Urinary bladder (tissue), 4 donors: ENCODE results near the gene LGMN. TPM values are rescaled to one million over a fixed set of nuclear protein-coding genes. Genes with fewer than 3 reads are reported as not detected.

ENCODE experiments used
- DNase-seq: peaks from one replicate; pipeline ENCODE4 v3.0.0-alpha.2; 2015; ENCODE audit errors: extremely low spot score
- H3K27ac ChIP-seq: one replicate; pipeline ENCODE4 v1.5.1; 2013; ENCODE audit warnings: low read depth, mild to moderate bottlenecking, moderate library complexity
- H3K36me3 ChIP-seq: one replicate; pipeline ENCODE4 v1.6.1; 2013; ENCODE audit warnings: mild to moderate bottlenecking, moderate library complexity; ENCODE audit not compliant: insufficient read depth
- H3K4me1 ChIP-seq: one replicate; pipeline ENCODE4 v1.6.1; 2013; ENCODE audit warnings: mild to moderate bottlenecking, moderate library complexity; ENCODE audit not compliant: insufficient read depth
- H3K4me3 ChIP-seq: one replicate; pipeline ENCODE4 v1.5.1; 2013; ENCODE audit warnings: low read depth, low read length
- WGBS: extraction: QIAGEN DNeasy Blood & Tissue Kit; methylation state at CpG from one replicate; pipeline ENCODE4 v1.1.7; 2013; 5-methylcytosine and 5-hydroxymethylcytosine counted together
- polyA plus RNA-seq: library from polyadenylated mRNA; stranded (reverse); fragments of 200-250 nt; gene quantifications from one replicate; pipeline ENCODE4 v1.2.3, GENCODE V29; 2013
- total RNA-seq: library from RNA; depleted of rRNA; stranded (reverse); fragments of >200 nt; gene quantifications from one replicate; pipeline ENCODE4 v1.2.3, GENCODE V29; 2014
- donor health status: healthy with polysubstance abuse.
- donor health status: healthy.

LGMN gene
- total and polyA plus RNA-seq, 2 donors = 76.5 to 131 TPM

DNA sequence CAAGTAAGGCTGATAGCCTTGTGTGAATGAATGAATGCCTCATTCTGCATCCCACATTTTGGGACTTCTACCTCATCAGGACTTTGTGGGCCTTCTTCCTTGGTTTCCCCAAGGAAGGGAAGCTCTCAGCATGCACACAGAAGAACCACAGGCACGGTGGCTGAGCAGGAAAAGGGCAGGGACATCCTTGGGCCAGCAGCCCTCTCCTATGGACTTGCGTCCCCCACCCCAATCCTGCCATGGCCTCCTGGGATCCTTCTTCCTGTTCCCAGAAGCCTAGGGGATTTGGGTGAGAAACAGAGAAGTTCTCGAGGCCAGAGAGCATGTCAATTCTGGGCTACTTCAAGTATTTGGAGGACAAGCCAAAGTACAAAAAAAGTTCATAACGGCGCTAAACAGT, 69.7 kb downstream of the LGMN start:
- no peak overlapping the region for H3K4me3 ChIP-seq
- H3K27ac ChIP-seq = no peak overlapping the region
- no peaks in the 10 kb centered on the region for H3K36me3 ChIP-seq
- WGBS = 94% methylated on average over 5 of the region's 5 CpGs
- no peaks in the 10 kb centered on the region for H3K4me1 ChIP-seq
- DNase-seq = no peak

DNA sequence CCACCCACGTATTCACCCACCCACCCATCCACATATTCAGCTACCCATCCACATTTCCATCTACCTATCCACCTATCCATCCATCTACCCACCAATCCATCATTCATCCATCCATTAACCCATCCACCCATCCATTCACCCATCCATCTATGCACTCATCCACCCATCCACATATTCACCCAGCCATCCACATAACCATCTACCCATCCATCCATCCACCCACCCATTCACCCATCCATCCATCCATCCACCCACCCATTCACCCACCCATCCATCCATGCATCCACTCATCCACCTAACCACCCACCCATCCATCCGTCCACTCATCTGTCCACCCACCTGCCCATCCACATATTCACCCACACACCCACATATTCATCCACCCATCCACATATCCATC, 70.5 kb downstream of the LGMN start:
- Histone ChIP-seq H3K4me1 (no peaks in the 10 kb centered on the region), H3K4me3 (no peak overlapping the region), H3K27ac (no peak overlapping the region), H3K36me3 (no peaks in the 10 kb centered on the region)
- WGBS = 95% methylated on average over 2 of the region's 2 CpGs
- DNase-seq = no peak

DNA sequence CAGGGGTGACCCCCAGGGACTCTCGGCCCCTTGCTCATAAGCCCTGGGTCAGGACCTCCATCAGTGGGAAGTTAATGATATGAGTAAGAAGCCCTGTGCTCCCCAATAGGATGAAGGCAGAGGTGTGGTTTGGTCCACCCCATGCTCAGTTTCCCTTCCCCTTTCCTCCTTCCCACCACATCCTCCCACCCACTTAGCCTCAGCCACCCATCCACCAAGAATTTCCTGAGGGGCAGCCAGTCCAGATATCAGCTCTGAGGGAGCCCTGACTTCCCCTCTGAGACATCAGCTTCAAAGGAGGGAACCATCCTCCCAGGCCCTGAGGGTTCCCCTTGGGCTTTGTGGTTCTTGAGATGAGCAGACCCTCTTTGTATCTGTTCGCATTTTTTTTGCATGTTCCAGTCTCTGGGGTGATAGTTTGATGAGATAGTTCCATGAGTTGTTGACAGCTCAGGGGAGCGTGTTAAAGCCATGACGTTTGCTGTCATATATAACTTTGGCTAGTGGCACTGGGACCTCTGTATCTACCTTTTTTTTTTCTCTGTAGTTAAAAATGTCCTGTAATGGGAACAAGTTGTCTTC, 71.2 kb downstream of the LGMN start:
- Histone ChIP-seq H3K4me3 (no peak overlapping the region), H3K27ac (no peak overlapping the region), H3K36me3 (no peaks in the 10 kb centered on the region), H3K4me1 (no peaks in the 10 kb centered on the region)
- no peak for DNase-seq
- WGBS = 87% methylated on average over 4 of the region's 4 CpGs

DNA sequence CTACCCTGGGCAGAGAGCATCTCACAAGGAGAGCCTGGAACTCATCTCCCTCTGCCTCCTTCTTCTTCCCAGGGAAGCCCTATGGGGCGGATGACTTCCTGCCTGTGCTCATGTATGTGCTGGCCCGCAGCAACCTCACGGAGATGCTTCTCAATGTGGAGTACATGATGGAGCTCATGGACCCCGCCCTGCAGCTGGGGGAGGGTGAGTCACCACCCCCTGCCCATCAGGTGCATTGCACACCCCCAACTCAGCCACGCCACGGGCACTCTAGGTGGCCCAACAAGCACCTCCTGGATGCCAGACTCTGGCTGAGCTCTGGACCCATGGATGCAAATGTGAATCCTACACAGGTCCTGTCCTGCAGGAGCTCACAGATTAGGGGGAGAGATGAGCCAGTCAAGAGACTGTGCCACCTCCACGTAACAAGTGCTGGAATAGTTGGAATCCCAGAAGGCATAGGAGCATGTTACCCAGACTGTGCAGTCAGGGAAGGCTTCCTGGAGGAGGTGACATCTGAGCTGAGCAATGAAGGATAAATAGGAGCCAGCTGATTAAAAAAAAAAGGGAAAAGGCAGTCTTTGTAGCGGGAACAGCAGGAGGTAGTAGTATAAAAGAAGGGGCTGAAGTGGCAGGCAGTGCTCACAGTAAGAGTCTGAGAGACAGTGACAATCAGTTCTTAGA, 71.9 kb downstream of the LGMN start:
- Histone ChIP-seq H3K4me3 (no peak overlapping the region), H3K4me1 (no peaks in the 10 kb centered on the region), H3K36me3 (no peaks in the 10 kb centered on the region), H3K27ac (no peak overlapping the region)
- WGBS = 91% methylated on average over 8 of the region's 8 CpGs
- DNase-seq = no peak

GRCh38 chr14:92675976-92676375, 72.5 kb downstream of the LGMN start:
- Histone ChIP-seq H3K36me3 (no peaks in the 10 kb centered on the region), H3K4me3 (no peak overlapping the region), H3K4me1 (no peaks in the 10 kb centered on the region), H3K27ac (no peak overlapping the region)
- DNase-seq = no peak
- WGBS = 79% methylated on average over 9 of the region's 9 CpGs

GRCh38 chr14:92675421-92675820, 73.0 kb downstream of the LGMN start:
- WGBS = 90% methylated on average over 6 of the region's 6 CpGs
- H3K36me3 ChIP-seq = no peaks in the 10 kb centered on the region
- no peak overlapping the region for H3K27ac ChIP-seq
- no peaks in the 10 kb centered on the region for H3K4me1 ChIP-seq
- DNase-seq = no peak
- H3K4me3 ChIP-seq = no peak overlapping the region

- Histone ChIP-seq H3K4me3 (no peak overlapping the region), H3K4me1 (no peaks in the 10 kb centered on the region), H3K27ac (no peak overlapping the region), H3K36me3 (no peaks in the 10 kb centered on the region)
- WGBS = 88% methylated on average over 19 of the region's 19 CpGs
- no peak for DNase-seq
Measured at GRCh38 chr14:92673601-92674150, 74.8 kb downstream of the LGMN start.

GRCh38 chr14:92670643-92671366, 77.6 kb downstream of the LGMN start:
- no peak overlapping the region for H3K27ac ChIP-seq
- H3K4me3 ChIP-seq = no peak overlapping the region
- DNase-seq = no peak
- no peaks in the 10 kb centered on the region for H3K4me1 ChIP-seq
- H3K36me3 ChIP-seq = no peaks in the 10 kb centered on the region
- WGBS = 77% methylated on average over 9 of the region's 9 CpGs

DNA sequence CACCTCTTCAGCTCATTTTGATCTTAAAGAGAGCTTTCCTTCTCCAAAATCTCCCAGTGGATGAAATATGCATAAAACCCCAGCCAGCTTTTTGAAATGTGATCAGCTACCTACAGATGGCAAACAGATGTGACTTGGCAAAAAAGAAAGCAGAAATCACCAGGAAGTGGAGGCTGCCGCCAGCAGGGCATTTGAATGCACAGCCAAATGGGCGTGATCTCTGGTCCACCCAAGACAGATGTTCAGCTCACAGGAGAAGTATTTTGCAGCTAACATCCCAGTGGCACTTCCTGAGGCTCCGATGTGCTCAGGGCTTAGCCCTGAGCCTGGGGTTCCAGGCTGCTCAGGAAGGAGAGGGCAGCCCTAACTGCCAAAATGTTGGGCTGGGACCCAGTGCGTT, 78.3 kb downstream of the LGMN start:
- H3K27ac ChIP-seq = no peak overlapping the region
- no peaks in the 10 kb centered on the region for H3K36me3 ChIP-seq
- DNase-seq = no peak
- H3K4me3 ChIP-seq = no peak overlapping the region
- H3K4me1 ChIP-seq = no peaks in the 10 kb centered on the region
- WGBS = 63% methylated on average over 4 of the region's 4 CpGs

- H3K36me3 ChIP-seq = no peaks in the 10 kb centered on the region
- WGBS = 71% methylated on average over 4 of the region's 4 CpGs
- no peak overlapping the region for H3K4me3 ChIP-seq
- DNase-seq = no peak
- no peaks in the 10 kb centered on the region for H3K4me1 ChIP-seq
- H3K27ac ChIP-seq = no peak overlapping the region
Measured at GRCh38 chr14:92668276-92668973, 80.0 kb downstream of the LGMN start.

GRCh38 chr14:92666251-92666650, 82.2 kb downstream of the LGMN start:
- Histone ChIP-seq H3K27ac (no peak overlapping the region), H3K36me3 (no peaks in the 10 kb centered on the region), H3K4me1 (no peaks in the 10 kb centered on the region), H3K4me3 (no peak overlapping the region)
- WGBS = 96% methylated on average over 9 of the region's 9 CpGs
- no peak for DNase-seq

DNA sequence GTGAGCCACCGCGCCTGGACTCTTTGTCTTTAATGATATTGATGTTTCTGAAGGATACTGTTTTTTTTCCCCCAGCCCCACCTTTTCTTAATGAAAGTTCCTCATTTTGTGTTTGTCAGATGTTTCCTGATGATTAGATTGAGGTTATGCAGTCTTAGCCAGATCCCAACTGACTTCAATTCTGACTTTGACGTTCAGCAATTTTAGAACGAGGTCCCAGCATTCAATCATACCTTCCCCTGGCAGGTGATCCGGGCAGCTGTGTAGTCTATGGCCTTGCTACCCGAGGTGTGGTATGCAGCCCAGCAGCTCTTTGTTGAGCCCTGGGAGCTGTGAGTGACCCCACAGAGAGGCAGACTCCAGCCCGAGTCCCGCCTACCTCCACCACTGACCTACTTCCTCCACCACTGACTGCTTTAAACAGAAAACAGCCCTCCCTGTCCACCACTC, 82.7 kb downstream of the LGMN start:
- Histone ChIP-seq H3K27ac (no peak overlapping the region), H3K4me1 (no peaks in the 10 kb centered on the region), H3K36me3 (no peaks in the 10 kb centered on the region), H3K4me3 (no peak overlapping the region)
- 70% methylated on average over 8 of the region's 8 CpGs for WGBS
- no peak for DNase-seq

DNA sequence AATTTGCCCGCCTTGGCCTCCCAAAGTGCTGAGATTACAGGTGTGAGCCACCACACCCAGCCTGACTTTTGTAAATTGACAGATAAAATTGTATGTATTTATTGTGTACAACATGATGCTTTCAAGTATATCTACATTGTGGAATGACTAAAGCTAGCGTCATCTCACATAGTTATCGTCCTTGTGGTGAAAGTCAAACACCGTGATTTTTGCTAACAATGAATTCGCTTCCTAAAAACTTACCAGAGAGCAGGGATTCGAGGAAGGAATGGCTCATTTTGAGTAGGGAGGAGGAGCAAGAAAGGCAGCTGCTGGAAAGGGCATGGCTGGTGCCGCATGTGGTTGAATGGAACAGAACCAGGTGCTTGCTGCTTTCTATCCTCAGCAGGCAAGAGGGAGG, 85.4 kb downstream of the LGMN start:
- Histone ChIP-seq H3K27ac (no peak overlapping the region), H3K4me3 (no peak overlapping the region), H3K36me3 (no peaks in the 10 kb centered on the region), H3K4me1 (no peaks in the 10 kb centered on the region)
- no peak for DNase-seq
- WGBS = 92% methylated on average over 7 of the region's 7 CpGs
